Small intestine (tissue), 7 donors: ENCODE results near the gene ANKRD24. TPM values are rescaled to one million over a fixed set of nuclear protein-coding genes. Genes with fewer than 3 reads are reported as not detected.
A peak's percentile ranks its signal among the peaks of the same experiment; 100 is the strongest.
"Not testable (repeated sequence)": the region's sequence is repeated elsewhere in the genome, so short reads cannot be mapped to it uniquely, and the experiment has no call there.

Experiments used
- DNase-seq, 2 donors: peaks; one replicate each; pipeline versions ENCODE4 v3.0.0 to v3.0.0-alpha.2; 2013
- FAIRE-seq: peaks from 2 replicates; lab custom pipeline; 2012; peaks lifted over from hg19 to GRCh38; lab: Jason Lieb, UNC
- H3K27ac ChIP-seq, 3 donors: one replicate each; pipeline ENCODE4 v1.5.1; 2013; ENCODE audit warnings: low read length in 2 of 3, mild to moderate bottlenecking in 2 of 3, control low read depth in 1 of 3, inconsistent platforms in 1 of 3, low read depth in 1 of 3, moderate library complexity in 1 of 3
- H3K27me3 ChIP-seq, 3 donors: one replicate each; pipeline ENCODE4 v1.6.1; 2013; ENCODE audit warnings: low read length in 3 of 3, inconsistent platforms in 1 of 3; ENCODE audit not compliant: control insufficient read depth in 3 of 3, insufficient read depth in 3 of 3
- H3K36me3 ChIP-seq, 3 donors: one replicate each; pipeline ENCODE4 v1.6.1; 2013; ENCODE audit warnings: low read length in 3 of 3, inconsistent platforms in 1 of 3, low read depth in 1 of 3, mild to moderate bottlenecking in 1 of 3, moderate library complexity in 1 of 3; ENCODE audit not compliant: control insufficient read depth in 3 of 3, insufficient read depth in 2 of 3
- H3K4me1 ChIP-seq, 3 donors: one replicate each; pipeline ENCODE4 v1.6.1; 2013; ENCODE audit warnings: low read length in 2 of 3, inconsistent platforms in 1 of 3, low read depth in 1 of 3, mild to moderate bottlenecking in 1 of 3, moderate library complexity in 1 of 3; ENCODE audit not compliant: control insufficient read depth in 3 of 3, insufficient read depth in 2 of 3
- H3K4me3 ChIP-seq, 3 donors: one replicate each; pipeline ENCODE4 v1.5.1; 2013; ENCODE audit warnings: low read length in 3 of 3, control low read depth in 1 of 3, inconsistent platforms in 1 of 3, low read depth in 1 of 3, mild to moderate bottlenecking in 1 of 3, moderate library complexity in 1 of 3
- H3K9me3 ChIP-seq, 2 donors: one replicate each; pipeline ENCODE4 v1.6.1; 2013; ENCODE audit warnings: low read depth in 1 of 2, low read length in 1 of 2; ENCODE audit not compliant: control insufficient read depth in 2 of 2, insufficient read depth in 1 of 2
- WGBS, 3 donors: extraction: QIAGEN DNeasy Blood & Tissue Kit; methylation state at CpG; one replicate each; pipeline ENCODE4 v1.1.7; 2013; 5-methylcytosine and 5-hydroxymethylcytosine counted together
- polyA plus RNA-seq, 4 donors: library from polyadenylated mRNA; stranded (reverse) in 3 of 4; unstranded in 1 of 4; fragments of 200-250 nt in 3 of 4; fragments of 120-200 nt in 1 of 4; gene quantifications; one replicate each; pipeline versions ENCODE4 v1.2.1 to v1.2.3, GENCODE V29; 2013
- donor health status: healthy with polysubstance abuse.
- donor health status: control.
- donor health status: control.
- donor health status: Bipolar disorder and iron deficiency.
- donor health status: healthy.

Gene ANKRD24
- polyA plus RNA-seq, 4 donors = 1.6 to 3.1 (median 2.3) TPM

DNA sequence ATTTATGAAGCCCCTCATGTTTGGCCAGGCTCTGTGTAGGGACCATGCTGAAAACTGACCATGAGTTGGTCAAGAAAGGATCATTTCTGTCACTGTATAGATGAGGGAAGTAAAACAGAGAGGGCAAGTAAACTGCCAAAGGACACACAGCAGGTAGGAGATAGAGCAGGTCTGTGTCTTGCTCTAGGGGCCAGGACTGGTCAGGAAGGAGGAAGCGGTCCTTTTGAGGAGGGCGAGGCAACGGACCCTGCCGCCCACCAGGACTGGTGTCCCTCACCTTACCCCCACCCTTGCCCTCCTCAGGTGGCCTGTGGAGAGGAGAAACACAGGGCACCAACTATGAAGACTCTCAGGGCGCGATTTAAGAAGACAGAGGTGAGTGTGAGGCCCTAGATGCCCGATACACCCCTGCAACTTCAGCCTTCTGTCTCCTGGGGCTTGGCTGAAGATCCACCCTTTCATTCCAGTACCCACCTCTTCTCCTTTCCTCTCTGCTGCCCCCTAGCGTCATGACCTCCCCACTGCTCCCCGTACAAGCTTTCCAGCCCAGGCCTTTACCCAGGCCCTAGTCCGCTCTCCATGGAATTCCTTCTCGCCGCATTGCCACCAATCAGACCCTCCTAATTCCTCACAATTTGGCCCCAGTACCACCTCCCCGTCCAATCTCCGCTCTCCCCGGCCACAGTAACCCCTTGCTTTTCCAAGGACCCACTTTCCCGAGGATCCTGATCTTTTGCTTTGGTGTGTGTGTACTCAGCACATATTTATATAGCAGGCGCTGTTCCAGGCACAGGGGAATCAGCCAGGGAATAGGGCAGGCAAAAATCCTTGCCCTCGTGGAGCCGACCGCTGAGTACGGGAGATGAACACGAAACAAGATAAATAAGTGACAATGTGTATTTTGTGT lies 3.9 kb downstream of the ANKRD24 start:
- Histone ChIP-seq H3K27me3 (no peaks in the 10 kb centered on the region), H3K9me3 (no peaks in the 10 kb centered on the region), H3K27ac (no peak overlapping the region), H3K36me3 (no peaks in the 10 kb centered on the region), H3K4me1 (peaks cover 0 to 10% (median 0%) of the 10 kb centered on the region in 3 donors), H3K4me3 (no peak overlapping the region)
- WGBS, 3 donors = 28 to 34% (median 33%) methylated on average over 22 of the region's 22 CpGs
- FAIRE-seq (no peak), DNase-seq (peak; percentile 85 to 89)

- H3K27ac ChIP-seq = no peak overlapping the region
- H3K36me3 ChIP-seq = no peaks in the 10 kb centered on the region
- peaks cover 0 to 7% (median 0%) of the 10 kb centered on the region in 3 donors for H3K4me1 ChIP-seq
- no peaks in the 10 kb centered on the region for H3K27me3 ChIP-seq
- no peak for FAIRE-seq
- no peak for DNase-seq
- H3K4me3 ChIP-seq = no peak overlapping the region
- 89 to 94% (median 92%) methylated on average over 10 of the region's 10 CpGs for WGBS, 3 donors
- H3K9me3 ChIP-seq = no peaks in the 10 kb centered on the region
Measured at GRCh38 chr19:4187313-4188122, 5.0 kb downstream of the ANKRD24 start.

- Histone ChIP-seq H3K4me3 (no peak overlapping the region), H3K27me3 (peaks cover 0 to 8% (median 4%) of the 10 kb centered on the region in 3 donors), H3K4me1 (peaks cover 0 to 3% (median 0%) of the 10 kb centered on the region in 3 donors), H3K36me3 (no peaks in the 10 kb centered on the region), H3K27ac (no peak overlapping the region), H3K9me3 (no peaks in the 10 kb centered on the region)
- DNase-seq (no peak), FAIRE-seq (no peak)
- WGBS, 3 donors = 67 to 78% (median 77%) methylated on average over 5 of the region's 5 CpGs
Measured at GRCh38 chr19:4189641-4190040, 7.2 kb downstream of the ANKRD24 start.

DNA sequence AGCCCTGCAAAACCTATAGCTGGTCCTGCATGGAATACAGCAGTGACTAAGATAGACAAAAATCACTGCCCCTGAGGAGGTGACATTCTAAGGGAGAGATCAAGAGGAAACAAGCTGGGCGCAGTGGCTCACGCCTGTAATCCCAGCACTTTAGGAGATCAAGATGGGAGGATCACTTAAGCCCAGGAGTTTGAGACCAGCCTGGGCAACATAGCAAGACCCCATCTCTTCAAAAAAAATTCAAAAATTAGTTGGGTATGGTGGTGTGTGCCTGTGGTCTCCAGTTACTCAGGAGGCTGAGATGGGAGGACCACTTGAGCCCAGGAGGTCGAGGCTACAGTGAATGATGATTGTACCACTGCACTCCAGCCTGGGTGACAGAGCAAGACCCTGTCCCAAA lies 10.0 kb downstream of the ANKRD24 start:
- H3K9me3 ChIP-seq, H3K27ac ChIP-seq, FAIRE-seq, DNase-seq, H3K4me3 ChIP-seq, H3K36me3 ChIP-seq, H3K4me1 ChIP-seq: not testable (repeated sequence)
- peaks cover 0 to 22% (median 17%) of the 10 kb centered on the region in 3 donors for H3K27me3 ChIP-seq
- WGBS, 3 donors = 85 to 89% (median 88%) methylated on average over 3 of the region's 3 CpGs

DNA sequence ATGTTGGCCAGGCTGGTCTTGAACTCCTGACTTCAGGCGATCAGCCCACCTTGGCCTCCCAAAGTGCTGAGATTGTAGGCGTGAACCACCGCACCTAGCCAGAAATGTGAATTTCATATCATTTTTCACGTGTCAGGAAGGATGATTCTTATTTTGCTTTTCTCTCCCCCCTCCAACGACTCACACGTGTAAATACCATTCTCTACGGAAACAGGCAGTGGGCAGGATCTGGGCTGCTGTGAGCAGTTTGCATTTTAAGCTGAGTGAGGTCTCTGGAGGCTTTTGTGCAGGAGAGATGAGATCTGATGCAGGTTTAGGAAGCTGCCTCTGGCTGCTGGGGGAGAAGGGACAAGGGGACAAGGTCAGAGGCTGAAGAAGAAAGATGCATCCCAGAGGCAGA lies 11.9 kb downstream of the ANKRD24 start:
- 44 to 56% (median 51%) methylated on average over 7 of the region's 7 CpGs for WGBS, 3 donors
- Histone ChIP-seq H3K4me1 (no peaks in the 10 kb centered on the region), H3K9me3 (no peaks in the 10 kb centered on the region), H3K4me3 (no peak overlapping the region), H3K36me3 (no peaks in the 10 kb centered on the region), H3K27me3 (peaks cover 0 to 38% (median 28%) of the 10 kb centered on the region in 3 donors), H3K27ac (no peak overlapping the region)
- DNase-seq = no peak
- FAIRE-seq = no peak

DNA sequence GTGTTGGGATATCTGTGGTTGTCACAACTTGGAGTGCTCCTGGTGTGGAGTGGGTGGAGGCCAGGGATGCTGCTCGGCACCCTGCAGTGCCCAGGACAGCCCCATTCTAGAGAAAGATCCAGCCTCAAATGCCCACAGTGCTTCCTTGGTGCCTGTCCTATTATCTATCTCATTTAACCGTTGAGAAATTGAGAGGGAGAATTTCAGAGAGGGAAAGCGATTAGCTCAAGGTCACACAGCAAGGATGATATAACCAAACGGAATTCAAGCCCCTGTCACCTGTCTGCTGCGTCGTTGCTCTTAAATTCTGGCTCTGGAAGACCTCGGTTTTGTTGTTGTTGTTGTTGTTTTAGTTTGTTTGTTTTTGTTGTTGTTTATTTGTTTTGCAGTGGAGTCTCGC lies 13.5 kb downstream of the ANKRD24 start:
- Histone ChIP-seq H3K4me3 (no peak overlapping the region), H3K36me3 (no peaks in the 10 kb centered on the region), H3K27ac (no peak overlapping the region), H3K27me3 (peaks cover 0 to 51% (median 28%) of the 10 kb centered on the region in 3 donors), H3K4me1 (no peaks in the 10 kb centered on the region), H3K9me3 (peaks cover 0 to 2% of the 10 kb centered on the region in 2 donors)
- WGBS, 3 donors = 79 to 86% (median 83%) methylated on average over 8 of the region's 8 CpGs
- DNase-seq = no peak
- no peak for FAIRE-seq

DNA sequence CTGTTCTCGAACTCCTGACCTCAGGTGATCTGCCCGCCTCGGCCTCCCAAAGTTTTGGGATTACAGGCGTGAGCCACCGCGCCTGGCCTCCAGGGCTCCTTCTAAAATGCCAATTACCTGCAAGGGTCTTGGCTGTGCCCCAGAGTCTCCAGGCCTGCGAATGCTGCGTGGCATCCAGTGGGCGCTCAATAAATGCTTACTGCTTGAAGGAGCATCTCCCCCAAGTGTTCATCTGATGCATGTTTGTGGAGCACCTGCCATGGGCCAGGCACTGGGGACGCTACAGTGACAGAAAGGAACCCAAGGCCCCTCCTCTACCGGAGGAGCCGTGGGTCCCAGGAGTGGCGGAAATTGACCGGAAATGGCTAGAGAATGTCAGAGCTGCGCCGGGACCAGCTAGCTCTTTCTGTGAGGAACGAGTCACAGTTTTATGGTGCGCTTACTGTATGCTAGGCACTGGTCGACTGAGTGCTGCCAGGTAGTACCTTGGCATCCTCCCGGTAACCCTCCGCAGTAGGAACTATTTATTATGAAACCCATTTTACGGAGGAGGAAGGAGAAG lies 14.2 kb downstream of the ANKRD24 start:
- no peak for FAIRE-seq
- H3K27me3 ChIP-seq = peaks cover 0 to 56% (median 30%) of the 10 kb centered on the region in 3 donors

GRCh38 chr19:4197228-4197624 lies 14.7 kb downstream of the ANKRD24 start:
- peaks cover 0 to 4% of the 10 kb centered on the region in 2 donors for H3K9me3 ChIP-seq
- FAIRE-seq (no peak), DNase-seq (no peak)
- H3K4me1 ChIP-seq = no peaks in the 10 kb centered on the region
- no peak overlapping the region for H3K27ac ChIP-seq
- no peaks in the 10 kb centered on the region for H3K36me3 ChIP-seq
- no peak overlapping the region for H3K4me3 ChIP-seq
- peaks cover 0 to 56% (median 30%) of the 10 kb centered on the region in 3 donors for H3K27me3 ChIP-seq
- WGBS, 3 donors = 86 to 87% (median 86%) methylated on average over 5 of the region's 5 CpGs

More for the DNA sequence above, 14.2 kb downstream of the ANKRD24 start:
- WGBS, 3 donors = 82 to 92% (median 92%) methylated on average over 22 of the region's 22 CpGs
- Histone ChIP-seq H3K9me3 (peaks cover 0 to 4% of the 10 kb centered on the region in 2 donors), H3K27ac (no peak overlapping the region), H3K4me1 (no peaks in the 10 kb centered on the region), H3K4me3 (no peak overlapping the region), H3K36me3 (no peaks in the 10 kb centered on the region)
- no peak for DNase-seq
